Stimulated activated CD4-positive, alpha-beta T cell treated with anti-CD3 and anti-CD28 coated beads, TNF-alpha, amount 100 ng/mL, for 1 hour (primary cell): ENCODE measurements around the gene NHLRC2.

Experiments used
- DNase-seq, 3 donors: peaks; one replicate each; pipeline ENCODE4 v3.0.0-alpha.2; 2020; ENCODE audit warnings: low read depth in 3 of 3, low spot score in 1 of 3

NHLRC2 gene

DNA sequence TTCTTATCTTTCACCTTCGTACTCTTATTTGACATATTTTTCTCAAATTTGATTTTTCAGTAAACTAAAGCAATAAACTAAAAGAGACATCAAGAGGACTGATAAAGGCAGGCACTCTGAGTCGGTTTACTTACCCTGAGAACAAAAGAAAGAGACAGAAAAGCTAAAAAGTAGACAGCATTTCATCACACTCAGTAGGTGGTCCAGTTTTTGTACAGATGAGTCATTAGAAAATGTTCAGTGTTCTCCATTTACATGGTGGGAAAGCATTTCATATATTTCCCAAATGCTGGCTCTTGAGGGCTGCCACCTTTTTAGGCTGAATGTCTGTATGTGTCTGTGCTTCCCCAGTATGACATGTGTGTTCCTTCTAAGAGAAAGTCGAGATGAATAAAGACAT lies 52.7 kb downstream of the NHLRC2 start:
- DNase-seq: no peak

DNA sequence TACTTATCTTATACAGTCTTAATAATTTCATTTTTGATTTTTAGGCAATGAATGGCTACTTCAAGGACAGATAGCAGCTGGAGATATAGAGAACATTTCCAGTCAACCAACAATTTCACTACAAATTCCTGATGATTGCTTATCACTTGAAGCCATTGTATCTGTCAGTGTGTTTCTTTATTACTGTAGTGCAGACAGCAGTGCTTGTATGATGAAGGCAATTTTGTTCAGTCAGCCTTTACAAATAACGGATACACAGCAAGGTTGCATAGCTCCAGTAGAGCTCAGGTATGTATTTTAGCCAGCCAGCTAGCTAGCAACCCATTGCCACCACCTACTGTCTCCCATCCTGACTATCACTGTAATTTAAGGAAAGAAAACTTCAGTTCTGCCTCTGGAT lies 53.8 kb downstream of the NHLRC2 start:
- DNase-seq: no peak

DNA sequence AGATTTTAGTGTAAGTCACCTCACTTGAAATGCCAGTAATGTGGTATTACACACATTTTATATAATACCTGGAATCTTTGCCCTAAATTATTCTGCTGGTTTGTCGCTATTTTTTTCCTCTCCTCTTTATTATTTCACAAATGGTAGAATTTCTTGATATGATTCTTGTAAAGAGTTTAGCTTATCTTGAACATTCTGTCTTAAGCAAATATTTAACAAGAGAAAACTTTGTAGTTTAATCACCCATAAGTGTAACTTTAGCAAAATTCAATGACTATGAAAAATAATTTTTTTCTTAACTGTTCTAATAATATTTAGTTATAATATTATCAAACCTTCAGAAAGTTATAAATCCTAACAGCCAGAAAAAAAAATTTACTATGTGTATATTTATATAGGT lies 56.7 kb downstream of the NHLRC2 start:
- no peak for DNase-seq

DNA sequence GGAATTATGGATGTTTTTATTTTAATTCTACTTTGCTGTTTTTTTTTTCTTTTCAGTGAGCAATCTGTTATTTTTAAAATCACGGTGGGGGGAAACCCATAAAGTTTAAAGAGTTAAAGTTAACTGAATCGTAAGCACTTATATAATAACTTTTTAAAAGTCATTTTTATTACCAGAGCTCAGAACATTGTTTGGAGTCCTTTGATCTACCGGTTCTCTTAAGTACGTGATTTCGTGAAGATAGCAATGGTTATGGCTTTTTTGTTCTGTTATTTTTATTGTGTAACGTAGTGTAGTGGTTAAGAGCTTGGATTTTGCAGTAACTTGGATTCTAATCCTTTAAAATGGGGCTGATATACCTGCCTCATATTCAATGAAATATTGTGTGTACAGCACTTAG lies 57.4 kb downstream of the NHLRC2 start:
- DNase-seq: no peak

DNA sequence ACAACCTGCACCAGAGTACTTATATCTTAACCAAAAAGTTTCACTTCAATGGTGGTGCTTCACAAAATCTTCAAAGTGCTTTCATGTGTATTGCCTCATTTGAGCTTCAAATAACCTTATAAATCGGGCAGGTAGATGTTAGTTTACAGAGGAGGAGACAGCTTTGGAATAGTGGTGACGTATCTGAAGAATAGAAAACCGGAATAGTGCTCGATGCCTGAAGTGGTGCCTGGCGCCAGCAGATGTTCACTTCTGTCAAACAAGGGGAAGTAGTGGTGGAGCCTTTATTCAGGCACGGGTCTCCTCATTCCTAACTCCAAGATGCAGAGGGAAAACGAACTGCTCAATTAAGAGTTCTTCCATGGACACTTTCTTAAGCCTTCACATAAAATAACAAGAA lies 58.1 kb downstream of the NHLRC2 start:
- DNase-seq: no peak

DNA sequence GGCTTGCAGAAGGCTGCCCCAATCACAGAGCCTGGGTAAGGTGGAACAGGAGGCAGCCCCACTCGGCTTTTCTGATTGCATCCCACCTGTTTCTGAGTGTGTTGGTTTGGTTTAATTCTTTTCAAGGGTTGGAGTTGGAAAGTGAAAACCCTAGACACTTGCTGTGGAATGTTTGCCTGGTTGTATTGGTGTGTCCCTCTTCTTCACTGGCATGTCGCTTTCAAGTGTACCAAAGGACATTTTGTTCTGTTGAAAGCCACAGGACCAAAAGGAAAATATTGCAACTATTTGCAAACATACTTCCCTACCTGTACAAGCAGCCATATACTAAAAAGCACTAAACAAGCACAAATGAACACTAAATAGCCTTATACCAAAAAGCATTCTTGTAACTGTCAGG lies 60.5 kb downstream of the NHLRC2 start:
- DNase-seq: no peak

DNA sequence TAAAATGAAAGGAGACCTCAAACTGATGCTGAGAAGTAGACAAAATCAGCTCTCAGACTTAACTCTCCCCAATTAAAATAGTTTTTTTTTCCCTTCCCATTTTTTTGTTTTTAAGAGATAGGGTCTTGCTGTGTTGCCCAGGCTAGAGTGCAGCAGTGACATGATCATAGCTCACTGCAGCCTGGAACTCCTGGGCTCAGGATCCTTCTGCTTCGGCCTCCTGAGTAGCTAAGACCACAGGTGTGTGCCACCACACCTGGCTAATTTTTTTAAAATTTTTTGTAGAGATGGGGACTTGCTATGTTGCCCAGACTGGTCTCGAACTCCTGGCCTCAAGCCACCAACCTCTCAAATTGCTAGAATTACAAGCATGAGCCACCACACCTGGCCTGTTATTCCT lies 61.1 kb downstream of the NHLRC2 start:
- DNase-seq: no peak

DNA sequence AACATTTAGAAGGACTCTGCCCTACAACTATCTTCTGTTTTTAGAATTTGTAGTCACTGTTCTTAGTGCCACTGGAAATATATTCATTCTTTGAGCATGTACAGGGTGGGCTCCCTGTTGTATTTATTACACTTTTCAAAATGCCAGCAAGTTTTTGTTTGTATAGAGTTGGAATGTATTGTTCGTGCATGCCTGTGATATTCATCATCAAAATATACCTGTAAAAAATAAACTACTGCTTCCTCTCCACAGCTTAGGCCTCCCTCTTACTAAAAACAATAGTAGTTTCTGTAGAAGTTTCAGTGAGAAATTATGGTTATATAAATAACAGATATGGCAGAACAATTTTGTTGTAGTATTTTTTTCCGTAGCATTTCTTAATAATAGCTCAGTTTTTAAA lies 61.6 kb downstream of the NHLRC2 start:
- DNase-seq: no peak

DNA sequence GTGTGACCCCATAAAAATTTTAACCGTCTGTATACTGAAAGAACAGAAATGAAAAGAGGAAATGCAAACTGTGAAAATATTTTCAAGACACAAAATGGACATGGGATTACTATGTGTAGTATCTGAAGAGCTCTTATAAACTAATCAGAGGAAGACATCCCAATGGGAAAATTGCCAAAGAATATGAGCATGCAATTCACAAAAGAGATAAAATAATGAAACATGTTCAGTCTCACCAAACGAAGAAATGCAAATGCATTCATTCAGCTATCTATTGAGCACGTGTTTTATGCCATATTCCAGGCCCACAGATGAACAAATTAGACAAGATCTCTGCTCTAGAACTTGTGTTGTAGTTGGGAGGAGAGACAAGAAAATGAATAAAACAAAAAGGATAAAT lies 63.2 kb downstream of the NHLRC2 start:
- DNase-seq: no peak

DNA sequence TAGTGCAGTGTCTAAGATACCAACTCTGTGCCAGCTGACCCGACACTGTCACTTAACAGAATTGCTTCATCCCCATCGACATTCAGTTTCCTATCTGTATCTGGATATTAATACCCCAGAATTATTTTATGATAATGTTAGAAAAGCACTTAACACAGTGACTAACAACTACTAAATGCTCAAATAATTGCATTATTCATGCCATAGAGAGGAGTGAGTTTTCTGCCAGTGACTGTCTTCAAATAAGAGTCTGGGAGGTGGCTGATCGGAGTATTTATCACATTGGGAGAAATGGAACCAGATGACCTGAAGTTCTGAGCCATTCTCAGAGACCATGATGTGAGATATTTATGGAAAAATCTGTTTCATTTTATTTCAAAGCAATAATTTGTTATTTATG lies 65.7 kb downstream of the NHLRC2 start:
- DNase-seq: no peak

DNA sequence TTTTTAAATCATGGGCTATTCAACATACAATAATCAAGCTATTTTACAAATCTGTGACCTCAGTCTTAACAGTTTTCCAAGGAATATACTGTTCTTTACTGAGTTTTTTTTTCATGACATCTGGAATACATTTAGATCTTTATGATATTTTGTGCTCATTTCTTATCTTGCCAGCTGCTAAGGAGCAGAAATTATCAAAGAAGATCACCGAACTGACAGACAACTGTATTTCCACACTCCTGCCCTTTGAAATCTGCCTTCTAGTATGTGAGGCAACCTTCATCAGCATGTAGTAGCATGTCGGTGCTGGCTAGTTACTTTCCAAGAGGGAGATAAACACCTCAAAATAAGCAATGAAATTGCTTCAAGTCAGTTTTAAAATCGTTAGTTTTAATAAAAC lies 66.4 kb downstream of the NHLRC2 start:
- DNase-seq: no peak

DNA sequence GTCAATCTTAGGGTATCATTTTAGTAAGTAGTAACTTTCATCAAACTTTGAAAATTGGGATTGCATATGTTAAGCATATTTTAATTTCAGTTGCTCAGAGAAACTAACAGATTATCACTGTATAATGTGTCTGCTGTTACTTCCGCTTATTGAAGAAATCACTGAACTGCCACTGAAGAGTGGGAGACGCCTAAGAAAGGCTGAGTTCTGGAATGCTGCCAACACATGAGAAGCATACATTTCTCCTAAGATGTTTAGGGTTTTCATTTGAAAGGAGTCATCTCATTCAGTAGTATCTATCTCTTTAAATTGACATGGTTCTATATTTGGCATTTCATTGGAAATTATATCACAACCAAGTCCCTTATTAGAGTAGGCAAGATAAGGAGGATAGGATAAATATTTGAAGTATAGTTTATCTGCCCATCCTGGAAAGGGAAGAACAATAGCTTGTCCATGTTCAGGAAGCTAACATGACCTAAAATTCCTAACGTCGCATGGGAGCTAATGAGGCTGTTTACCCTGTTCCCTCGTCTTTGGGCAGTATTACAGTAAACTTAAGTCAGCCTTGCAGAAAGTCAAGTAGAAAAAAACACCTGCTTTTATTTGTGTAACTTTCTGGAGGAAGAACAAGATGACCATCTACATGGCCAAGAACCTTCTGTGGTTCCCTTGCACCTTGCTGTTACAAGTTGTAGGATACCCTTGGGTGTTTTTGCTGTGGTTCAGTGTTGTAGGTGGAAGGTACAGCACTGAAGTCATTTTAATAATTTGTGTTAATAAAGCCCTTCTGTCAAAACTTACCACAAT lies 67.3 kb downstream of the NHLRC2 start:
- no peak for DNase-seq

DNA sequence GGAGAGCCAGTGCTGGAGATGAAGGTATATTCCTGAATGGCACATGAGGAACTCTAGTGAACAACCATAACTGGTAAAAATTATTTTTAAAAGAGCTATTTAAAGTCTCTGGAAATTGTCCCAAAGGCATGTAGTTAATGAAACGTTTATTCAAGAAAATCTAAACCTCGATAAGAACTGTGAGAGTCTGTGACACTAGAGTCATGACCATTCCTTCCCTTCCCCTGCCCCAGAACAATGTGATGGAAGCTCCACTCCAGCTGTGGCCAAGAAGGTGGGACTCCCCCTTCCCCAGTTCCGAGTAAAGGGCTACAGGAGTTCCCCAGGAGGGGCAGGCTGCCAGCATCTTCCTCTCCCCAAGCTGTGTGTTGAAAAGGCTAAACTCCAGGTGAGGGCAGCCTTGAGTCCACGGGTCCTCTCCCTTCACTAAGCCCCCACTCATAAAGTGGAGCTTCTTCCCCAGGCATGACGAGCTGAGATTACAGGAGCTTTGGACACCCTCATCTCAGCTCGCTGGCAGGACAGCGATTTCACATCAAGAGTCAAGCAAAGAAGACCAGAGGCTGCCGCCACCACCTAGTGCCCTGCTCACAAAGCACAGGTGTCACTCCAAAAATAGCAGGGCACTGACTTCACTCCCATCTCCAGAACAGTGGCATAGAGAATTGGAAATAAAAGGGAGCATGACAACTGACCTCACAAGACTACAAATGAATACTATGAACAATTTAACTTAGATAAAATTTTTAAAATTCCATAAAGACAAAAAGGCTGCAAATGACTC lies 68.5 kb downstream of the NHLRC2 start:
- no peak for DNase-seq

DNA sequence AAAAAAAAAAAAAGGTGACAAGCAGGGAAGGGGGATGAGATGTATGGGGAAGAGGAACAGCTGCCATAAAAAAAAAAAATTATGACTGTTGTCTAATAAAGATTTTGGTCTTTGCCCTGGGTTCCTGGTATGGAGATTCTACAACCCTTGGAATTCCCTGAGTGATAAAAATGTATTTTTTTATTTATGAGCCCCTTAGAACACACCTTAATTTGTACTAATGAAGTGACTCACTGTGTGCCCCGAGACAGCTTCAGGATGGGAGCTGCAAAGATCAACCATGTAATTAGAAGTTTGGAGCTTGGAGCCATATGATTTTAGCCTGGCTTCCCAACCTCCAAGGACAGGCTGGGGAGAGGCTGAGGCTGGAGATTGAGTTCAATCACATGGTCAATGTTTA lies 69.7 kb downstream of the NHLRC2 start:
- DNase-seq: no peak

DNA sequence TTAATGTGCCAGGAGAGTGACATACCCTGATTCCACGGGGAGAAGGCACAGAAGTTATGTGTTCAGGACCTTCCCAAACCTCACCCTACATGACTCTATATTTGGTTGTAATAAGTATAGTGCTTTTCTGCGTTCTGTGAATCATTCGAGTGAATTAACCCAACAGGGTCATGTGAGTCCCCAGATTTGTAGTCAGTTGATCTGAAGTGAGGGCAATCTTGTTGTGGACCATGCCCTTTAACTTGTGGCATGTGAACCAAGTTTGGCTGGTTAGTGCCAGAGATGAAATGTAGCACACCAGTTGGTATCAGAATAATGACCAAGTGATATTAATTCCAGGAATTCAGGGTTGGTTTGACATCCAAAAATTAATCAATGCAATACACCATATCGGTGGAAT lies 70.2 kb downstream of the NHLRC2 start:
- no peak for DNase-seq

DNA sequence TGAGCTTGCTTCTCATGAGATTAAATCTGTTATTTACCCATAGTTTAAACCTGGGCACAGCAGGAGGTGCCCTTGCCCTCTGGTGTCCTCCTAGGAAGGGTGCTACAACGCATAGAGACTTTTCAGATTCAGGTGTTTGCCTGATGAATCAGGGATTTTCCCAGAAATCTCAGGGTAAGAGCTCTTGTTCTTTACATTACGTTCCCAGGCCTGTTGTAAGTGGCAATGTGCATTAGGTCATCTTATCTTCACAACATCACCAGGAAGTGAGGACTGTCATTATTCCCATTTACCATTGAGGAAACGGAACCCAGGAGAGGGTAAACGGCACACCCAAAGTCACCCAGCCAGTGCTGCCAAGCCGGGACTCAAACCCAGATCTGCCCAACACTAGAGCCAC lies 73.0 kb downstream of the NHLRC2 start:
- DNase-seq: no peak

DNA sequence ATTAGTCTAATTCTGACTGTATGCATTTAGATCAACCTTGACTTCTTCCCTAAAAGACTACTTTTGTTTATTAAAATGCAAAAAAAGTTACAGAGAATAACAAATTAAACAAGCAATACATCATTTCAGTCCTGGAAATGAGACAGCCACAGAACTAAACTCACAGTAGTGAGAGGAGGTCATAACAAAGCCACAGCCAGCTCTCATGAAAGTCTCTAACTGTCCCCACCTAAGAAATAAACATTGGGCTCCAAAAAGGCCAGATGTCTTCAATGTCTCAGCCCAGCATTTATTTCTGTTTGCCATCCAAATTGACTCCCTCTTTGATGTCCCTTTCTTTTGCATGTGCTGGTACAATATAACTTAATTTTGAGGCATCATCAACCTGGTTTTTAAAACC lies 74.4 kb downstream of the NHLRC2 start:
- DNase-seq: no peak

DNA sequence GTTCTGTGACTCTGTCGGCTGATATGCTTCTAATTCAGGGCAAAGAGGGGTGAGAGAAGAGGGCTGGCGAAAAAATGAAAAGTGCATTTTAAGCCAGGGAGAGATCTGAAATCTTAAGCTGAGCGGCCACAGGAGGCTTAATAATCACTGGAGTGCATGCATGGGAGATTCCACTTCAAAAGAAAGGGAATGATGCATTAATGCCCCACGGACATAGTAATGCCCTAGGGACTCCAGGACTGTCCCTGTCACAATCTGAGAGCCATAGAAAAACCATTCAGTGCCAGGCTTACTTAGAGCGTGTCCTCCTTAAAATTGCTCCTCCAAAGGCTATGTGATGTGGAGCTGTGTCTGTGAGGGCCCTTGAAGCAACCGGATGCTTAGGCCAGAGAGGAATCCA lies 75.1 kb downstream of the NHLRC2 start:
- no peak for DNase-seq

DNA sequence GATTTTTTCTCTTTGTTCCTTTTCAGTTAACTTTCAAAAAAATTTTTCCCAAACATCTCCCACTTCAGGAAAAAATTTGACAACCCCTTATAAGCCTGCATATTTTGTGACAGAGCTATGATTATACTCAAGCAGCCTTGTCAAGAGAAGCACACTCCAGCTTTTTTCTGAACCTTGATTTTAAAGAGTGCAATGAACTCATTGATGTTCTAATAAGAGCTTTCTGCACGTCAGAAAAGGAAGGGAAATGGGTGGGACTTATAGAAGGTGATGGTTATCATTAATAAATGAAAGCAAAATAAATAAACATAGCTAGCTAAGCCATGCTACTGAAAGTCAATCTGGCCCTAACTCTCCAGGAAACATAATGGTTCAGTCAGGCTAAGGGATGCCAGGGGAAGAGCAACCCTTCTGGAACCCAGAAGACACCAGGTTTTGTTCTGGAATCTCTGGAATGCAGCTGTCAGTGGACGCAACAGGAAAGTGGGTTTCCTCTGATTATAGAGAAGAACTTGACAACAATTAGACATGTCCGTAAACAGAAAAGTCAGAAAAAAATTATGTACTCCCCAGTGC lies 76.1 kb downstream of the NHLRC2 start:
- no peak for DNase-seq

DNA sequence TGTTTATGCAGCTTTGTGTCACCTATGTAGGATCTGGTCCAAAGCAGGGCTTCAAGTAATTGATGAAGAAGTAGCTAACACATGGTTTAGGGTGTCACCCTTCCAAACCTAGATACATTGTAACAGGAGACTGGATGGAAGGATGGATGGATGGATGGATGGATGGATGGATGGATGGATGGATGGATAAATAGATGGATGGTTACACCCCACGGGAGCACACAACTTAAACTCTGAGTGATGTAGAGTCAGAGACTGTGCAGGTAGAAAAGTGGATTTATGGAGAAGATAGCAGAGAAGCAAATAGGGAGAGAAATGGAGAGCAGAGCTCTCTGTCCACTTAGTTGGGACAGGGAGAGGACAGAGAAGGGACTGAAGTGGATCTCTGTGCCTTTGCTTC lies 78.4 kb downstream of the NHLRC2 start:
- DNase-seq: no peak

DNA sequence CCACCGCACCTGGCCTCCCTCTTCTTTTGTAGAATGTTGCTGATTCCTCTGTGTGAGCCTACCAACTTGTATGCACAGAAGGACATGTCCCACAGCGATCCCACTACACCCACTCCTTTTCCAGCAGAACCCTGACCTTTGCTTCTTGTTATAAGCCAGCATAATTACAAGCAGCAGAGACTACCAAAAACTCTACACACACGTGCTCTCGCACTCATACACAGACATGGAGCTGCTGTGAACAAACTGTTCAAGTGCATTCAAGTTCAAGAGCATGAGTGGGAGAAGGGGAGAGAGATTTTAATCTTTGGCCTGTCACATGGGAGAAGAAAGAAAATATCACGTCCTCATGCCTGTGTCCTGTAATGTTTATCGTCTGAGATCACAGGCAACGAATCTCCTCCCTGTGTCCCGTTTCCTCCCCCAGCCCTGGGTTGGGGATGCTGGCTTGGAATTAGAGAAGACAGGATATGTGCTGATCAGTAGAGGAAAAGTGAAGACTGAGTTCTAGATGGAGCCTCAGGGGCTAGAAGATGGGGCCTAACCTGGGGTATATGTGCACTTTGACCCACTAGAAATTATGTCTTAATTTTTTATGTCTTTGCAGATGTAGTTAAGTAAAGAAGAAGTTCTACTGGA lies 79.6 kb downstream of the NHLRC2 start:
- DNase-seq: no peak

DNA sequence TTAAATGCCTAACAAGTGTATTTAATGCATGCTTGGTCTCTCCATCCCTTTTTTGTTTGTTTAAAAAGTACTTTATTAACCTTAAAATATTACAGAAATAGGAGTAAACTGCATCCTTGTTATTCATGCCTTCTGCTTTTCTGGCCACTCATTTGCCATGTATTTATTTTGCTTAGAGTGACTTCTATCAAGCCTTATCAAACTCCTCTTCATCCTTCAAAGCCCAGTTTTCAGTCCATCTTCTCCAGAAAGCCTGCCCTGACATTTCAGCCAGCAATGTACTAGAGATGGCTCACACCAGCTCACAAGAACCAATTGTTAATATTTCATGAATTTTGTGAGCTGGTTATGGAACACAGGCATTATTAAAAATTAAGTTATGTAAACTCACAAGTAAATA lies 82.8 kb downstream of the NHLRC2 start:
- no peak for DNase-seq
